ENCODE data around the gene RRBP1.
"Not testable (repeated sequence)": the region's sequence is repeated elsewhere in the genome, so short reads cannot be mapped to it uniquely, and the experiment has no call there.

The RRBP1 gene

GRCh38 chr20:17661121-17661744, 20.8 kb downstream of the RRBP1 start:
- no peak for DNase-seq

- DNase-seq: no peak
Observed at GRCh38 chr20:17660667-17661066, 21.4 kb downstream of the RRBP1 start.

- no peak for DNase-seq
Observed at GRCh38 chr20:17659801-17660200, 22.2 kb downstream of the RRBP1 start.

GRCh38 chr20:17659344-17659743, 22.7 kb downstream of the RRBP1 start:
- DNase-seq: not testable (repeated sequence)

GRCh38 chr20:17658648-17658993, 23.4 kb downstream of the RRBP1 start:
- DNase-seq: no peak

- DNase-seq: no peak
Observed at GRCh38 chr20:17657898-17658647, 24.0 kb downstream of the RRBP1 start.

- DNase-seq: no peak
Observed at GRCh38 chr20:17657079-17657825, 24.8 kb downstream of the RRBP1 start.

- no peak for DNase-seq
Observed at GRCh38 chr20:17655865-17656479, 26.1 kb downstream of the RRBP1 start.

GRCh38 chr20:17655286-17655651, 26.8 kb downstream of the RRBP1 start:
- DNase-seq: no peak

GRCh38 chr20:17654649-17655285, 27.3 kb downstream of the RRBP1 start:
- peak; percentile 23 to 30 for DNase-seq

- no peak for DNase-seq
Observed at GRCh38 chr20:17653835-17654648, 28.0 kb downstream of the RRBP1 start.

- DNase-seq: no peak
Observed at GRCh38 chr20:17652411-17652810, 29.6 kb downstream of the RRBP1 start.

- DNase-seq: no peak
Observed at GRCh38 chr20:17651760-17652388, 30.2 kb downstream of the RRBP1 start.

GRCh38 chr20:17651129-17651759, 30.8 kb downstream of the RRBP1 start:
- DNase-seq: no peak

GRCh38 chr20:17650301-17651128, 31.5 kb downstream of the RRBP1 start:
- DNase-seq: no peak

GRCh38 chr20:17648791-17649730, 33.0 kb downstream of the RRBP1 start:
- DNase-seq: peak; percentile 31 to 40

GRCh38 chr20:17648315-17648646, 33.8 kb downstream of the RRBP1 start:
- no peak for DNase-seq

GRCh38 chr20:17647391-17648314, 34.4 kb downstream of the RRBP1 start:
- DNase-seq: no peak
